HepG2 (cell line): ENCODE results near the gene FBXO11.

Source experiments
- PBX3 ChIP-seq: sonication (generic); formaldehyde crosslinking; IDR thresholded peaks from 2 replicates; pipeline ENCODE4 v1.8.1; 2023; ENCODE audit warnings: missing genetic modification reagents, inconsistent platforms, borderline replicate concordance
- ZFP36L1 ChIP-seq: sonication (generic); formaldehyde crosslinking; IDR thresholded peaks from 2 replicates; pipeline ENCODE4 v1.8.0; 2022; ENCODE audit warnings: mild to moderate bottlenecking, missing genetic modification reagents, moderate library complexity

GRCh38 chr2:47767880-47768609 lies 138.3 kb downstream of the FBXO11 start:
- TF ChIP-seq PBX3 (CRISPR knock-in tag) = no peak
- TF ChIP-seq ZFP36L1 (CRISPR knock-in tag) = no peak
